ENCODE results near the gene EIF4G1.

The EIF4G1 gene

DNA sequence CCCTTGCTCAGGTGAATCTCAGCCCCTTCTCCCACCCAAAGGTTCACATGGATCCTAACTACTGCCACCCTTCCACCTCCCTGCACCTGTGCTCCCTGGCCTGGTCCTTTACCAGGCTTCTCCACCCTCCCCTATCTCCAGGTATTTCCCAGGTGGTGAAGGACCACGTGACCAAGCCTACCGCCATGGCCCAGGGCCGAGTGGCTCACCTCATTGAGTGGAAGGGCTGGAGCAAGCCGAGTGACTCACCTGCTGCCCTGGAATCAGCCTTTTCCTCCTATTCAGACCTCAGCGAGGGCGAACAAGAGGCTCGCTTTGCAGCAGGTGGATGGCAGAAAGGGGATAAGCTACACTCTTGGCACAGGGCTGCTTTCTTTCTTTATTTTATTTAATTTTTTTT, 27.5 kb downstream of the EIF4G1 start:
- ATAC-seq (replicated peaks) (no peak), DNase-seq (no peak)
- no peaks in the 10 kb centered on the region for H3K9me3 Mint-ChIP-seq
- peaks cover 8 to 17% of the 10 kb centered on the region in 2 donors for H3K4me1 Mint-ChIP-seq (ENCODE audit: low read depth in 2 of 2)
- H3K27ac Mint-ChIP-seq: no peak overlapping the region
- peaks cover 6% of the 10 kb centered on the region for H3K36me3 Mint-ChIP-seq (ENCODE audit: insufficient read depth)
- H3K4me3 Mint-ChIP-seq: no peak overlapping the region
- H3K27me3 Mint-ChIP-seq: no peaks in the 10 kb centered on the region

DNA sequence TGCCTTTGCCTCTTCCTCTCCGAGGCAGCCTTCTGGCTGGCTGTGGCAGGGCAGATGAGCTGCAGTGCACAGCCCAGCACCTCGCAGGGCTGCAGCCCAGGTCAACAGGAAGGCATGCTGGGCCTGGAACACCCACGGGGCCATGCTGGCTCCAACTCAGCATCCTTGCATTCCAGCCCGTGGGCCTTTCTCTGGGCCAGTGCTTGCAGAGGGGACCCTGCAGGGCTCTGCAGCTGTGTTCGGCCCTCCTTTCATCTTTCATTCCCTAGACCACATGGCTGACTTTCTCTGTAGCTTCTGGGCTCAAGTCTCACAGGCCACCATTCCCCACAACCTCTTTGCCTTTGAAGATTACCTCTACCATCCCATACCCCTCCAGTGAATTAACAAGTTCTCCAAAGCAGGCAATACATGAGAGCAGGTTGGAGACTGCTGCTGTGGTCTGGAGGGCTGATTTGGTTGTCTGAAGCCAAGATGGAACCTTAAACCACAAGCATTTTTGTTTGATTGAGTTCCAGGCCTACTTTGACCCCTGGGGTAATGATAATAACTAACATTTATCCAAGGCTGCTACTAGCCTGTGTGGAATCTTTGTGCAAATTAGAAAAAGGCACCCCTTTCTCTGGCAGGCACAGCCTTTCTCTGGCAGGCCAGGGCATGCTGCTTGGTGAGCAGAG, 28.9 kb downstream of the EIF4G1 start:
- peaks cover 6% of the 10 kb centered on the region for H3K36me3 Mint-ChIP-seq (ENCODE audit: insufficient read depth)
- H3K27ac Mint-ChIP-seq: no peak overlapping the region
- no peaks in the 10 kb centered on the region for H3K9me3 Mint-ChIP-seq
- no peak overlapping the region for H3K4me3 Mint-ChIP-seq
- DNase-seq (no peak), ATAC-seq (replicated peaks) (no peak)
- H3K27me3 Mint-ChIP-seq: no peaks in the 10 kb centered on the region
- peaks cover 0 to 3% of the 10 kb centered on the region in 2 donors for H3K4me1 Mint-ChIP-seq (ENCODE audit: low read depth in 2 of 2)

DNA sequence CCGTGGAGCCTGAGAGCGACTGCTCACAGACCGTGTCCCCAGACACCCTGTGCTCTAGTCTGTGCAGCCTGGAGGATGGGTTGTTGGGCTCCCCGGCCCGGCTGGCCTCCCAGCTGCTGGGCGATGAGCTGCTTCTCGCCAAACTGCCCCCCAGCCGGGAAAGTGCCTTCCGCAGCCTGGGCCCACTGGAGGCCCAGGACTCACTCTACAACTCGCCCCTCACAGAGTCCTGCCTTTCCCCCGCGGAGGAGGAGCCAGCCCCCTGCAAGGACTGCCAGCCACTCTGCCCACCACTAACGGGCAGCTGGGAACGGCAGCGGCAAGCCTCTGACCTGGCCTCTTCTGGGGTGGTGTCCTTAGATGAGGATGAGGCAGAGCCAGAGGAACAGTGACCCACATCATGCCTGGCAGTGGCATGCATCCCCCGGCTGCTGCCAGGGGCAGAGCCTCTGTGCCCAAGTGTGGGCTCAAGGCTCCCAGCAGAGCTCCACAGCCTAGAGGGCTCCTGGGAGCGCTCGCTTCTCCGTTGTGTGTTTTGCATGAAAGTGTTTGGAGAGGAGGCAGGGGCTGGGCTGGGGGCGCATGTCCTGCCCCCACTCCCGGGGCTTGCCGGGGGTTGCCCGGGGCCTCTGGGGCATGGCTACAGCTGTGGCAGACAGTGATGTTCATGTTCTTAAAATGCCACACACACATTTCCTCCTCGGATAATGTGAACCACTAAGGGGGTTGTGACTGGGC, 30.3 kb downstream of the EIF4G1 start:
- no peak overlapping the region for H3K4me3 Mint-ChIP-seq
- no peak overlapping the region for H3K27ac Mint-ChIP-seq
- no peaks in the 10 kb centered on the region for H3K4me1 Mint-ChIP-seq (ENCODE audit: low read depth in 2 of 2)
- peaks cover 6% of the 10 kb centered on the region for H3K36me3 Mint-ChIP-seq (ENCODE audit: insufficient read depth)
- H3K27me3 Mint-ChIP-seq: no peaks in the 10 kb centered on the region
- ATAC-seq (replicated peaks) (no peak), DNase-seq (no peak)
- no peaks in the 10 kb centered on the region for H3K9me3 Mint-ChIP-seq

DNA sequence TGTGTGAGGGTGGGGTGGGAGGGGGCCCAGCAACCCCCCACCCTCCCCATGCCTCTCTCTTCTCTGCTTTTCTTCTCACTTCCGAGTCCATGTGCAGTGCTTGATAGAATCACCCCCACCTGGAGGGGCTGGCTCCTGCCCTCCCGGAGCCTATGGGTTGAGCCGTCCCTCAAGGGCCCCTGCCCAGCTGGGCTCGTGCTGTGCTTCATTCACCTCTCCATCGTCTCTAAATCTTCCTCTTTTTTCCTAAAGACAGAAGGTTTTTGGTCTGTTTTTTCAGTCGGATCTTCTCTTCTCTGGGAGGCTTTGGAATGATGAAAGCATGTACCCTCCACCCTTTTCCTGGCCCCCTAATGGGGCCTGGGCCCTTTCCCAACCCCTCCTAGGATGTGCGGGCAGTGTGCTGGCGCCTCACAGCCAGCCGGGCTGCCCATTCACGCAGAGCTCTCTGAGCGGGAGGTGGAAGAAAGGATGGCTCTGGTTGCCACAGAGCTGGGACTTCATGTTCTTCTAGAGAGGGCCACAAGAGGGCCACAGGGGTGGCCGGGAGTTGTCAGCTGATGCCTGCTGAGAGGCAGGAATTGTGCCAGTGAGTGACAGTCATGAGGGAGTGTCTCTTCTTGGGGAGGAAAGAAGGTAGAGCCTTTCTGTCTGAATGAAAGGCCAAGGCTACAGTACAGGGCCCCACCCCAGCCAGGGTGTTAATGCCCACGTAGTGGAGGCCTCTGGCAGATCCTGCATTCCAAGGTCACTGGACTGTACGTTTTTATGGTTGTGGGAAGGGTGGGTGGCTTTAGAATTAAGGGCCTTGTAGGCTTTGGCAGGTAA, 31.1 kb downstream of the EIF4G1 start:
- Mint-ChIP-seq H3K4me1 (ENCODE audit: low read depth in 2 of 2) (no peaks in the 10 kb centered on the region), H3K27ac (peak overlapping the region in 1 of 2 donors; percentile 35), H3K27me3 (no peaks in the 10 kb centered on the region), H3K4me3 (no peak overlapping the region), H3K9me3 (no peaks in the 10 kb centered on the region), H3K36me3 (ENCODE audit: insufficient read depth) (peaks cover 6% of the 10 kb centered on the region)
- DNase-seq: no peak
- peak; percentile 33 for ATAC-seq (replicated peaks)

DNA sequence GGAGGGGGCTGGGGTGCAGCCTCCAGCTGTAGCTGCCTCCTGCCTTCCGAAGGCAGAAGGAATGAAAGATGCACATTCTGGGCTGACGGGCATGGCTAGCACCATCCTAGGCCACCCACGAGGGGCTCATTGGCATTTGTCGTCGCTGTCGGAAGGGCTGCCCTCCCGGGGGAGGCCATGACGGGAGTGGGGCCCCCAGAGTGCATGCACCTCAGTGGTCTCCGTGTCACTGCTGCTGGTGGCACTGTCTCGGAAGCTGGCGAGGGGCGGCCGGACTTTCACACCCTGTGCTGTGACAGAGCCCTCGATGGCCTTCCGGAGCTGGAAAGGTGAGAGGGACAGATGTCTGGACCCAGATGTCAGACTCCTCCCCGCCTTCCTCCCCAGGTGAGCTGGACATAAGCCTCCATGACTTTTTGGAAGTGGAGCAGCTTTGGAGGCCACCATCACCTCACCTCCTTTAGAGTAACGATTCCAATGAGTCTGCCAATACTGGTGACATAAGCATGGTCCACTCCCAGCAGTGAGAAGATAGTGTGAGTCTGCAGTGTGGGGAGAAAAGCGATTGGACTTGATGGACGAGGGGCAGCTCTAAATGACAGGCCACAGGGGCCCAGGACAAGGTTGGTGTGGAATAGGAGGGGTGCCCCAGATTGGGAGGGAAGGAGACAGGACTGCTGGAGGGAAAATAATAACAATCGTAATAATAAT, 32.2 kb downstream of the EIF4G1 start:
- Mint-ChIP-seq H3K27me3 (no peaks in the 10 kb centered on the region), H3K9me3 (no peaks in the 10 kb centered on the region), H3K27ac (no peak overlapping the region), H3K4me1 (ENCODE audit: low read depth in 2 of 2) (no peaks in the 10 kb centered on the region), H3K36me3 (ENCODE audit: insufficient read depth) (peaks cover 5% of the 10 kb centered on the region), H3K4me3 (no peak overlapping the region)
- no peak for DNase-seq
- no peak for ATAC-seq (replicated peaks)

DNA sequence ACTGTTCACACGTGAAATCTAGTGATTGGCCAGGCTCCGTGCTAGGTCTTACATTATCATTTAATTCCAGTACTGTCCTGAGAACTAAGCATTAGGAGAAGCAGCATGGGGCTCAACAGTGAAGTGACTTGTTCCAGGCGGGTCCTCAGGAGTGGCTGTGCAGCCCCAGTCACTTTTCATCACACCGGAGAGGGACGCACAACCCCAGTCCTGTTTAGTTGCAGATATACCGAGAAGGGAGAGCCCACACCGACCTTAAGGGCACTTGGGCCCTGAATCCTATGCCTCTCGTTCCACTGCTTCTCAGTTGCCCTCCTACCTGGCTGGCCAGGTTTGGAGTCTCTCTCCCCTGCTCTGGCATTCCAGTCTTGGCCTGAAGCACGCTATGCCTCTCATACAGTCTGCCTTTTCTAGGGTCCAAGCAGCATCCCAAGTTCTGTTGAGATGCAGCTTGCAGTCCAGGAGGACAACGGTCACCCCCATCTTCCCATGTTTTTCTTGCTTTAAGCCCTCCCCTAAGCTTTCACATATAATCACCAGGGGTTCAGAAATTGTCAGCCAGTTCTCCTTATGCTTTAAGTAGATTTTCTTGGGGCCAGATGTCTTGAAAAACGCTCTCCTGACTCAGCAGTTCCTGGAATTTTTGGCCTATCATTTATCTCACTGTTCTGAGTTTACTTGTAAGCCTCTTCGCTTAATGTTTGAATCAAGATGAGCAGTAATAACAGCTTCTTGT, 33.1 kb downstream of the EIF4G1 start:
- peaks cover 5% of the 10 kb centered on the region for H3K36me3 Mint-ChIP-seq (ENCODE audit: insufficient read depth)

DNA sequence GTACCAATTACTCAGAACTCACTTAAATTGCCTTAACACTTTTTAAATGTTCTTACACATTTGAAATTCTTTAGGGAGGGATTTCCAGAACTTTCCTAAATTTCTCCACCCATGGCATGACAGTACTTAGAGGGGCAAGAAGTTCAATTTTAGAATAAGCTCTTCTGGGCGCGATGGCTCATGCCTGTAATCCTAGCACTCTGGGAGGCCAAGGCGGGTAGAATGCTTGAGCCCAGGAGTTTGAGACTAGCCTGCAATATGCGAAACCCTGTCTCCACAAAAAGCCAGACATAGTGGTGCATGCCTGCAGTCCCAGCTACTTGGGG, 33.6 kb downstream of the EIF4G1 start:
- Mint-ChIP-seq H3K4me1 (ENCODE audit: low read depth in 2 of 2) (no peaks in the 10 kb centered on the region), H3K27ac (no peak overlapping the region), H3K27me3 (no peaks in the 10 kb centered on the region), H3K4me3 (no peak overlapping the region), H3K36me3 (ENCODE audit: insufficient read depth) (peaks cover 5% of the 10 kb centered on the region), H3K9me3 (no peaks in the 10 kb centered on the region)
- no peak for DNase-seq
- ATAC-seq (replicated peaks): no peak

More for the DNA sequence above, 33.1 kb downstream of the EIF4G1 start:
- Mint-ChIP-seq H3K9me3 (no peaks in the 10 kb centered on the region), H3K27me3 (no peaks in the 10 kb centered on the region), H3K4me1 (ENCODE audit: low read depth in 2 of 2) (no peaks in the 10 kb centered on the region), H3K4me3 (no peak overlapping the region), H3K27ac (no peak overlapping the region)
- ATAC-seq (replicated peaks): no peak
- DNase-seq: no peak

DNA sequence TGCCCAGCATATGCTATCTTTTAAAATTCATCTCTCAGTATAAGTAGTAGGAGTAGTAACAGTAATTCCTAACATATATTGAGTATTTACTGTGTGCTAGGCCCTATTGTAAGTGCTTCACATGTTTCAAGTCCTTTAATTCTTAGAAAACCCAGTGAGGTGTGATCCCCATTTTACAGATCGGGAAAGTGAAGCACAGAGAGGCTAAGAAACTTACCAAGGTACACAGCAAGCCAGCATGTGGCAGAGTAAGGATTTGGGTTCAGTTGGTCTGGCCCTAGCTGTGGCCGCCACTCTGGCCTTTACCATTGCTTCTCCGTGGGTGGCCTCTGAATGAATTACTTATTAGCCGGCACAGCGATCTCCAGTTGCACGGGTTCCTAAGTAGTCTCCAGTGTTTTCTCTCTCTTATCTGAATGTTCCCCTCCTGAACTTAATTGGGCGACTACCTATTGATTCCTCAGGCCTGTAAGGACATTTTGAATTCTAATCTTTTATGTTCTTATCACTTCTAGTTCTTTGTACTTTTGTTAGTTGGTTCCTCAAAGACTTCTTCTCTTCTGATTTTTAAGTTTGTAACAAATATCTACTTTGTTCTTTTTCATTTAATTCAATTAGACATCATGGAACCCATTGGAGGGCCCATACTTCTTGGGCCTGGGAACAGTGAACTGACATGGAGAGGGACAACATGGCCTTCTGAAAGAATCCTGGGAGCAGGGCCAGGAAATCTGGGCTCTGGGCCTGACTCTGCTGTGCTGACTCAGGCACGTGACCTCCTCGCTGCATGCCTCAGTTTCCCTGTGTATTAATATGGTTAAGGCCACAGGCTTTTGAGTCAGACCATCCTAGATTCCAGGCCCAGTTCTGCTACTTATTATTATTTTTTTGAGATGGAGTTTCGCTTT, 35.4 kb downstream of the EIF4G1 start:
- peaks cover 0 to 3% of the 10 kb centered on the region in 2 donors for H3K4me1 Mint-ChIP-seq (ENCODE audit: low read depth in 2 of 2)
- H3K27ac Mint-ChIP-seq: peak overlapping the region in 1 of 2 donors; percentile 1
- ATAC-seq (replicated peaks): no peak
- peaks cover 2% of the 10 kb centered on the region for H3K36me3 Mint-ChIP-seq (ENCODE audit: insufficient read depth)
- no peaks in the 10 kb centered on the region for H3K27me3 Mint-ChIP-seq
- DNase-seq: no peak
- no peaks in the 10 kb centered on the region for H3K9me3 Mint-ChIP-seq
- H3K4me3 Mint-ChIP-seq: no peak overlapping the region

DNA sequence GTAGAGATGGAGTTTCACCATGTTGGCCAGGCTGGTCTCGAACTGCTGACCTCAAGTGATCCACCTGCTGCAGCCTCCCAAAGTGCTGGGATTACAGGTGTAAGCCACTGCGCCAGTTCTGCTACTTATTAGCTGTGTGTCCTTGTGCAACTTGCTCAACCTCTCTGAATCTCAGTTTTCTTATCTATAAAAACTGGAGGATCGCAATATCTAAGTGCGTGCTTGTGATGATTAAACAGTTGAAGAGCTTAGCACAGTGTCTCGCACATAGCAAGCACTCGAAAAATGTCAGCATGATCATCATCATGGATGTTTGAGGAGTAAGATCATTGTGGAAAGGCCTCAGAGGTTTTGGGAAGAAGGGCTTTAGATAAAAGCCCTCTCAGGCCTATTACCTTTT, 36.2 kb downstream of the EIF4G1 start:
- ATAC-seq (replicated peaks): no peak
- Mint-ChIP-seq H3K9me3 (no peaks in the 10 kb centered on the region), H3K4me1 (ENCODE audit: low read depth in 2 of 2) (peaks cover 0 to 3% of the 10 kb centered on the region in 2 donors), H3K27ac (no peak overlapping the region), H3K27me3 (no peaks in the 10 kb centered on the region), H3K4me3 (no peak overlapping the region), H3K36me3 (ENCODE audit: insufficient read depth) (peaks cover 2% of the 10 kb centered on the region)
- DNase-seq: no peak

DNA sequence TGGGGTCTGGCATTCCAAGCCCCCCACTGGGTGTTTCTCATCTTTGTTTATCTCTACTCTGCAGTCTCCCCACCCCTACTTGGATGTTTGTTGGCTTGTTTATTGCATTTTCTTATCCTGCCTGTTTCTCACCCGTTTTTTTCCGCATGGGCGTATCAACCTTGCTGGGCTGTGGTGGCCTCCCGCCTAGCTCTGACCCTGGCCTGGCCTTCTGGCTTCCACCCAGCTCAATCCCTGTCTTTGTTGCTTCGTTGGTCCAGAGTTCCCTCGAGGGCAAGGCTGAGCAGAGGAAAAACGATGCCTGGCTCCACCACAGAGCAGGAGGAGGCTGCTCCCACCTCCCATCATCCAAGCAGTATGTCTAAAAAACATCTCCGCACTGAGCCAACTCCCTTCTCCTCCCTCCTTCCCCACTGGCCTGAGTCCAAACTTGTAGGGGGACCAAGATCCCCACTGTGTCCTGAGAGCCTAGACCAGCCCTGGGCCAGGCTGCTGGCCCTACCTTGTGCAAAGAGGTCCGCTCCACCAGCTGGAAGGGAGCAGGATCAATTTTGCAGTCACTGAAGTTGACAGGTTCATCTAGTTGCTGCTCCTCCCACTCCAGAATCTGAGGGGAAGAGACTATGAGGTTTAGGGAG, 37.2 kb downstream of the EIF4G1 start:
- Mint-ChIP-seq H3K36me3 (ENCODE audit: insufficient read depth) (peaks cover 2% of the 10 kb centered on the region), H3K27ac (peak overlapping the region; percentile 64 to 73), H3K27me3 (no peaks in the 10 kb centered on the region), H3K4me3 (no peak overlapping the region), H3K9me3 (no peaks in the 10 kb centered on the region), H3K4me1 (ENCODE audit: low read depth in 2 of 2) (peaks cover 0 to 3% of the 10 kb centered on the region in 2 donors)
- DNase-seq (no peak), ATAC-seq (replicated peaks) (no peak)

DNA sequence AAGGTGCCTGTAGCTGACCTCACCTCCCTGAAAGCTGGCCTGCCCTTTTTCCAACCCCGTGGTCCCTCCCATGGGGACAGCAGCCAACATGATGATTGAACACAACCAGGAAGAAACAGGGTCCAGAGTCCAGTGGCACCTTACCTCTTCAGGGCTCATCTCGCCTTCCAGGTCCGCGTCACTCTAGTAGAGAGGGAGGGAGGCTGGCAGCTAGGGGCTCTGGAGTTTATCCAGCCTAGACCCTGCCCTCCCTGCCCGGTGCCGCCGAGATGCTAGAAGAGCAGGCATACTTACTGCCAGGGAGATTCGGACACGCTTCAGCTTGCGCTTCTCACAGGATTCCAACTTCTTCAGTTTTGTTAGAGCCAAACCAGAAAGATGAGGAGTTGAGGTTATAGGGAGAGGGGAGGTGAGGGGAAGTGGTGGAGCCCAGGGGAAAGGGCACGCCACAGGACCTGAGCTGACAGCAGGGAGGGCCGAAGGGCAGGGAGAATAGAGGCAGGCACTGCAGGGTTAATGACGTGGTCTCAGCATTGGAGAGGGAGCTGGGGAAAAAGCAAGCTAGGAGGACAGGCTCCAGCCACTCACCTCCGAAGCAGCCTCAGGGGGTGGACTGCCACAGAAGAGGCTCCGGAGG, 37.9 kb downstream of the EIF4G1 start:
- Mint-ChIP-seq H3K27me3 (no peaks in the 10 kb centered on the region), H3K27ac (peak overlapping the region in 1 of 2 donors; percentile 73), H3K4me3 (no peak overlapping the region), H3K36me3 (ENCODE audit: insufficient read depth) (peaks cover 2% of the 10 kb centered on the region), H3K9me3 (no peaks in the 10 kb centered on the region), H3K4me1 (ENCODE audit: low read depth in 2 of 2) (peaks cover 0 to 3% of the 10 kb centered on the region in 2 donors)
- no peak for ATAC-seq (replicated peaks)
- no peak for DNase-seq

Data from effector memory CD8-positive, alpha-beta T cell (primary cell).